ENCODE data around the gene UQCC3.

GRCh38 chr11:62632492-62632891 lies 39.0 kb upstream of the UQCC3 start:
- no peak for TF ChIP-seq POLR2AphosphoS5 (IDR thresholded peaks at IDR 0.05)
- TF ChIP-seq CTCF (IDR thresholded peaks at IDR 0.05): no peak
- no peak for TF ChIP-seq POLR2A (IDR thresholded peaks at IDR 0.05)
